Spleen (tissue), 7 donors: ENCODE measurements around the gene RAI2.

Experiments
- POLR2A ChIP-seq, 3 donors: fragments of 450-650 bp; IDR thresholded peaks; one replicate each; pipeline ENCODE4 v1.5.1; 2017; ENCODE audit warnings: antibody characterized with exemption in 3 of 3, mild to moderate bottlenecking in 1 of 3
- POLR2AphosphoS5 ChIP-seq, 3 donors: sonication (generic); formaldehyde crosslinking; IDR thresholded peaks; one replicate each; pipeline ENCODE4 v1.5.1; 2017; ENCODE audit warnings: antibody characterized with exemption in 3 of 3
- TF ChIP-seq, protein P1 (sequence below), 11 experiments: fragments of 200-600 bp in 7 of 11; fragments of 450-650 bp in 4 of 11; sonication (generic) in 4 of 11; IDR thresholded peaks in 8 of 11; conservative IDR thresholded peaks in 3 of 11; 1 replicate in 7 of 11; 2 replicates in 4 of 11; pipeline versions ENCODE4 v1.4.0 to v1.8.0; 2016 to 2021; ENCODE audit warnings: antibody characterized with exemption in 11 of 11, inconsistent platforms in 4 of 11, mild to moderate bottlenecking in 1 of 11
- donor health status: DM: no; HTN: no; CAD: no; lungs with moderate emphysema.
- donor health status: DM: no; HTN: no; CAD: no.
- donor health status: DM: no; HTN: no; CAD: no.

DNA sequence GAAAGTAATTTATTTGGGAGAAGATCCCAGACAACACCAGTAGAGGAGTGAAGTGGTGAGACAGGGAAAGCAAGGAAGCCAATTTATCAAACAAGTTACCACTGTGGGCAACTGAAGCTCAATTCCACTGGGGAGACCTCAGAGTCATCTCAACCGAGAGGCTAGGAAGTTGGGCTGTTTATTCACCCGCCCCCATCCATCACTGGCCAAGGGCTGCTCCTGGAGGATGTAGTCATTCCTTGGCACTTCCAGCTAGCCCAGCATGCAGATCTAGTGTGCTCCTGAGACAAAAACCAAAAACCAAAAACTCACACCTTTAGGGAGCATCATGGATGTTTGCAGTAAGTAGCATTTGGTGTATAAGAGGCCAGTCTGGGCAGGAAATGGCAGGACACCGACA lies 47.0 kb downstream of the RAI2 start:
- TF ChIP-seq, protein P1, sequence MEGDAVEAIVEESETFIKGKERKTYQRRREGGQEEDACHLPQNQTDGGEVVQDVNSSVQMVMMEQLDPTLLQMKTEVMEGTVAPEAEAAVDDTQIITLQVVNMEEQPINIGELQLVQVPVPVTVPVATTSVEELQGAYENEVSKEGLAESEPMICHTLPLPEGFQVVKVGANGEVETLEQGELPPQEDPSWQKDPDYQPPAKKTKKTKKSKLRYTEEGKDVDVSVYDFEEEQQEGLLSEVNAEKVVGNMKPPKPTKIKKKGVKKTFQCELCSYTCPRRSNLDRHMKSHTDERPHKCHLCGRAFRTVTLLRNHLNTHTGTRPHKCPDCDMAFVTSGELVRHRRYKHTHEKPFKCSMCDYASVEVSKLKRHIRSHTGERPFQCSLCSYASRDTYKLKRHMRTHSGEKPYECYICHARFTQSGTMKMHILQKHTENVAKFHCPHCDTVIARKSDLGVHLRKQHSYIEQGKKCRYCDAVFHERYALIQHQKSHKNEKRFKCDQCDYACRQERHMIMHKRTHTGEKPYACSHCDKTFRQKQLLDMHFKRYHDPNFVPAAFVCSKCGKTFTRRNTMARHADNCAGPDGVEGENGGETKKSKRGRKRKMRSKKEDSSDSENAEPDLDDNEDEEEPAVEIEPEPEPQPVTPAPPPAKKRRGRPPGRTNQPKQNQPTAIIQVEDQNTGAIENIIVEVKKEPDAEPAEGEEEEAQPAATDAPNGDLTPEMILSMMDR (IDR thresholded peaks at IDR 0.05 in 8 of 11, conservative IDR thresholded peaks at IDR 0.05 in 3 of 11), result no peak
- TF ChIP-seq POLR2AphosphoS5 (IDR thresholded peaks at IDR 0.05) (no peak), POLR2A (IDR thresholded peaks at IDR 0.05) (no peak)
